ENCODE data around the gene PRKAR2A.

DNA sequence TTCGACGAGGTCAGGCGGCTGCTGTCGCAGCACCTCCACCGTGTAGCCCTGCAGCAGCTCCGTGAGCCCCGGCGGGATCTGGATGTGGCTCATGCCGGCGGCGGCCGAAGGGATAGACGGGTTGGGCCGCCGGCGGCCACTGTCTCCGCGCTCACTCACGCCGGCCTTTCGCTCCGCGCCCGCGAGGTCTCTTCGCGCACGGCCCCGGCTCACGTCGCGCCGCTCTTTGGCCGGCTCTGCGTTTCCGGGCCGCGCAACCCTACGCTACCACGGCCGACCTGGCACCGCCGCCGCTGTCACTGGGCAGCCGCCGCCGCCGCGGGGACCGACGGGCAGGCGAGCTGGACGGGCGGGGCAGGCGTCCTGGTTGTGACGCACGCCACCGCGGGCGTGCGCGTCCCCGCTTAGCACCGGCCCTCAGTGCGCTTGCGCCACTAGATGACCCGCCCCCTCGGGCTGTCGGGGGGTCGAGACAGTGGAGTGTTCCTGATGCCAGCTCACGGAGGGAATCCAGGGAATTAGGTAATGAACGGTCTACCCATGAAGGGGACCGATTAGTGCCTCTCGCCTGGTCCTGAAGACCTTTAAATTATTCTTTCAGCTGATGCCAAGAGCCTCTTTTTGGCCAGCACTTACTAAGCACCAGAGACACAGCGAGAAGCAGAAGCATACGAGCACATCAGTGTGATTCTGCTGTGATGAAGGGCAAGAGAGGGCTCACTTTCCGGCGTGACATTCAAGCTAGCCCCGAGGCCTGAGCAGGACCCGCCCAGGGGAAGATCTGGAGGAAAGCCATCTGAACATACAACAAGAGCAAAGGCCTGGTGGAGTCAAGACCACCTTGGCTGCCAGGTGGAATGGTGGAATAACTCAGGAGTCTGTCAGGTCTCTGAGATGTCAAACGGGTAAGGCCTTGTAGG, at the start of gene PRKAR2A:
- TF ChIP-seq, protein P1, sequence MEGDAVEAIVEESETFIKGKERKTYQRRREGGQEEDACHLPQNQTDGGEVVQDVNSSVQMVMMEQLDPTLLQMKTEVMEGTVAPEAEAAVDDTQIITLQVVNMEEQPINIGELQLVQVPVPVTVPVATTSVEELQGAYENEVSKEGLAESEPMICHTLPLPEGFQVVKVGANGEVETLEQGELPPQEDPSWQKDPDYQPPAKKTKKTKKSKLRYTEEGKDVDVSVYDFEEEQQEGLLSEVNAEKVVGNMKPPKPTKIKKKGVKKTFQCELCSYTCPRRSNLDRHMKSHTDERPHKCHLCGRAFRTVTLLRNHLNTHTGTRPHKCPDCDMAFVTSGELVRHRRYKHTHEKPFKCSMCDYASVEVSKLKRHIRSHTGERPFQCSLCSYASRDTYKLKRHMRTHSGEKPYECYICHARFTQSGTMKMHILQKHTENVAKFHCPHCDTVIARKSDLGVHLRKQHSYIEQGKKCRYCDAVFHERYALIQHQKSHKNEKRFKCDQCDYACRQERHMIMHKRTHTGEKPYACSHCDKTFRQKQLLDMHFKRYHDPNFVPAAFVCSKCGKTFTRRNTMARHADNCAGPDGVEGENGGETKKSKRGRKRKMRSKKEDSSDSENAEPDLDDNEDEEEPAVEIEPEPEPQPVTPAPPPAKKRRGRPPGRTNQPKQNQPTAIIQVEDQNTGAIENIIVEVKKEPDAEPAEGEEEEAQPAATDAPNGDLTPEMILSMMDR (IDR thresholded peaks at IDR 0.05; ENCODE audit: low read depth, low read length, missing input control), result no peak
- TF ChIP-seq, protein P2, sequence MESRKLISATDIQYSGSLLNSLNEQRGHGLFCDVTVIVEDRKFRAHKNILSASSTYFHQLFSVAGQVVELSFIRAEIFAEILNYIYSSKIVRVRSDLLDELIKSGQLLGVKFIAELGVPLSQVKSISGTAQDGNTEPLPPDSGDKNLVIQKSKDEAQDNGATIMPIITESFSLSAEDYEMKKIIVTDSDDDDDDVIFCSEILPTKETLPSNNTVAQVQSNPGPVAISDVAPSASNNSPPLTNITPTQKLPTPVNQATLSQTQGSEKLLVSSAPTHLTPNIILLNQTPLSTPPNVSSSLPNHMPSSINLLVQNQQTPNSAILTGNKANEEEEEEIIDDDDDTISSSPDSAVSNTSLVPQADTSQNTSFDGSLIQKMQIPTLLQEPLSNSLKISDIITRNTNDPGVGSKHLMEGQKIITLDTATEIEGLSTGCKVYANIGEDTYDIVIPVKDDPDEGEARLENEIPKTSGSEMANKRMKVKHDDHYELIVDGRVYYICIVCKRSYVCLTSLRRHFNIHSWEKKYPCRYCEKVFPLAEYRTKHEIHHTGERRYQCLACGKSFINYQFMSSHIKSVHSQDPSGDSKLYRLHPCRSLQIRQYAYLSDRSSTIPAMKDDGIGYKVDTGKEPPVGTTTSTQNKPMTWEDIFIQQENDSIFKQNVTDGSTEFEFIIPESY (IDR thresholded peaks at IDR 0.05), result no peak
- TF ChIP-seq, protein P3, sequence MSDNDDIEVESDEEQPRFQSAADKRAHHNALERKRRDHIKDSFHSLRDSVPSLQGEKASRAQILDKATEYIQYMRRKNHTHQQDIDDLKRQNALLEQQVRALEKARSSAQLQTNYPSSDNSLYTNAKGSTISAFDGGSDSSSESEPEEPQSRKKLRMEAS (IDR thresholded peaks at IDR 0.05), result no peak
- TF ChIP-seq SP1 (IDR thresholded peaks at IDR 0.05) (peak; percentile 4), RAD21 (IDR thresholded peaks at IDR 0.05) (no peak), HNF4A (conservative IDR thresholded peaks at IDR 0.05) (no peak), JUND (IDR thresholded peaks at IDR 0.05) (no peak)
- TF ChIP-seq, protein P4, sequence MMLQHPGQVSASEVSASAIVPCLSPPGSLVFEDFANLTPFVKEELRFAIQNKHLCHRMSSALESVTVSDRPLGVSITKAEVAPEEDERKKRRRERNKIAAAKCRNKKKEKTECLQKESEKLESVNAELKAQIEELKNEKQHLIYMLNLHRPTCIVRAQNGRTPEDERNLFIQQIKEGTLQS (IDR thresholded peaks at IDR 0.05), result no peak

Measured in liver (tissue), 3 donors.